NCI-H2029 treated with DMSO at 0.1 percent for 48 hours (cell line): ENCODE data around the gene FBLN2.

ENCODE experiments used
- DNase-seq: peaks from one replicate; lab custom pipeline; 2025; lab: John Stamatoyannopoulos, UW

FBLN2 gene

GRCh38 chr3:13605555-13605954, 56.6 kb downstream of the FBLN2 start:
- no peak for DNase-seq

- no peak for DNase-seq
Measured at GRCh38 chr3:13607821-13608597, 59.1 kb downstream of the FBLN2 start.

- DNase-seq, result no peak
Measured at GRCh38 chr3:13608969-13609725, 60.2 kb downstream of the FBLN2 start.

- DNase-seq, result no peak
Measured at GRCh38 chr3:13610006-13610570, 61.2 kb downstream of the FBLN2 start.

GRCh38 chr3:13611221-13611620, 62.3 kb downstream of the FBLN2 start:
- DNase-seq, result no peak

- no peak for DNase-seq
Measured at GRCh38 chr3:13612829-13613228, 63.9 kb downstream of the FBLN2 start.

GRCh38 chr3:13613343-13614190, 64.6 kb downstream of the FBLN2 start:
- DNase-seq, result no peak

GRCh38 chr3:13614607-13615006, 65.7 kb downstream of the FBLN2 start:
- DNase-seq, result no peak

- DNase-seq, result no peak
Measured at GRCh38 chr3:13615019-13615528, 66.1 kb downstream of the FBLN2 start.

GRCh38 chr3:13616359-13616758, 67.4 kb downstream of the FBLN2 start:
- DNase-seq, result no peak

- DNase-seq, result no peak
Measured at GRCh38 chr3:13617097-13617738, 68.3 kb downstream of the FBLN2 start.

GRCh38 chr3:13617981-13618380, 69.1 kb downstream of the FBLN2 start:
- DNase-seq, result no peak

GRCh38 chr3:13618836-13619235, 69.9 kb downstream of the FBLN2 start:
- DNase-seq, result no peak

- no peak for DNase-seq
Measured at GRCh38 chr3:13619661-13620230, 70.8 kb downstream of the FBLN2 start.

- no peak for DNase-seq
Measured at GRCh38 chr3:13620281-13620680, 71.4 kb downstream of the FBLN2 start.

GRCh38 chr3:13620776-13621365, 71.9 kb downstream of the FBLN2 start:
- DNase-seq, result no peak

- no peak for DNase-seq
Measured at GRCh38 chr3:13621381-13622221, 72.7 kb downstream of the FBLN2 start.

- no peak for DNase-seq
Measured at GRCh38 chr3:13622356-13622755, 73.4 kb downstream of the FBLN2 start.

- no peak for DNase-seq
Measured at GRCh38 chr3:13623101-13623654, 74.3 kb downstream of the FBLN2 start.
